GM23338 (cell line): ENCODE results near the gene SLC7A5. TPM values are rescaled to one million over a fixed set of nuclear protein-coding genes. Genes with fewer than 3 reads are reported as not detected.

Source experiments
- ATAC-seq: fragments of 200-7000 bp; cut with Tn5 transposase; 3 replicates; pipeline ENCODE4 v1.9.1; 2020
- DNase-seq: peaks from one replicate; pipeline ENCODE4 v3.0.0-alpha.2; 2015; ENCODE audit warnings: low spot score
- H2AFZ ChIP-seq: fragments of 200-600 bp; sonication (generic); 2 replicates; pipeline ENCODE4 v1.8.0; 2016; ENCODE audit warnings: antibody characterized with exemption, mild to moderate bottlenecking, moderate library complexity
- H3F3A ChIP-seq: fragments of 200-600 bp; sonication (generic); replicated peaks from 2 replicates; pipeline ENCODE4 v1.8.0; 2017; ENCODE audit warnings: antibody characterized with exemption, mixed run types, low read depth
- H3K27ac ChIP-seq: fragments of 200-600 bp; sonication (generic); 2 replicates; pipeline ENCODE4 v1.6.1; 2016; ENCODE audit warnings: low read depth
- H3K27me3 ChIP-seq: fragments of 200-600 bp; sonication (generic); 2 replicates; pipeline ENCODE4 v1.8.0; 2016; ENCODE audit warnings: mild to moderate bottlenecking, mixed run types, moderate library complexity; ENCODE audit not compliant: insufficient read depth
- H3K36me3 ChIP-seq: fragments of 200-600 bp; sonication (generic); 2 replicates; pipeline ENCODE4 v1.8.0; 2016; ENCODE audit warnings: mild to moderate bottlenecking; ENCODE audit not compliant: insufficient read depth
- H3K4me1 ChIP-seq: fragments of 200-600 bp; sonication (generic); 2 replicates; pipeline ENCODE4 v1.8.0; 2016; ENCODE audit warnings: mild to moderate bottlenecking, moderate library complexity; ENCODE audit not compliant: insufficient read depth
- H3K4me2 ChIP-seq: fragments of 200-600 bp; sonication (generic); 2 replicates; pipeline ENCODE4 v1.7.1; 2017; ENCODE audit warnings: mixed run types
- H3K4me3 ChIP-seq: fragments of 200-600 bp; sonication (generic); 2 replicates; pipeline ENCODE4 v1.6.1; 2016; ENCODE audit warnings: mixed run types
- H3K79me2 ChIP-seq: fragments of 200-600 bp; sonication (generic); replicated peaks from 2 replicates; pipeline ENCODE4 v1.8.0; 2017; ENCODE audit warnings: mild to moderate bottlenecking; ENCODE audit not compliant: insufficient read depth
- H3K9me2 ChIP-seq: fragments of 200-600 bp; sonication (generic); 2 replicates; pipeline ENCODE4 v1.8.0; 2017; ENCODE audit not compliant: insufficient read depth
- H4K20me1 ChIP-seq: fragments of 200-600 bp; sonication (generic); replicated peaks from 2 replicates; pipeline ENCODE4 v1.8.0; 2017; ENCODE audit warnings: mild to moderate bottlenecking; ENCODE audit not compliant: insufficient read depth
- H3K27ac Mint-ChIP-seq: 2 replicates; pipeline ENCODE4 v1.8.0; 2020; ENCODE audit warnings: inconsistent platforms, mild to moderate bottlenecking, moderate library complexity, mixed read lengths
- H3K27me3 Mint-ChIP-seq: 3 replicates; pipeline ENCODE4 v1.8.0; 2022; ENCODE audit warnings: low read depth, mild to moderate bottlenecking, moderate library complexity, mixed read lengths, inconsistent platforms; ENCODE audit not compliant: insufficient read depth, poor library complexity
- H3K36me3 Mint-ChIP-seq: 3 replicates; pipeline ENCODE4 v1.8.0; 2021; ENCODE audit warnings: low read depth, mild to moderate bottlenecking, inconsistent platforms, moderate library complexity, mixed read lengths
- H3K4me1 Mint-ChIP-seq: 3 replicates; pipeline ENCODE4 v1.8.0; 2020; ENCODE audit warnings: mild to moderate bottlenecking, inconsistent platforms, mixed read lengths
- H3K4me3 Mint-ChIP-seq: 3 replicates; pipeline ENCODE4 v1.8.0; 2021; ENCODE audit warnings: moderate library complexity, mild to moderate bottlenecking, inconsistent platforms, mixed read lengths
- H3K9me3 Mint-ChIP-seq: 3 replicates; pipeline ENCODE4 v1.8.0; 2020; ENCODE audit warnings: moderate library complexity, mild to moderate bottlenecking, inconsistent platforms, mixed read lengths
- CREB1 ChIP-seq: fragments of 250-450 bp; sonication (Bioruptor Pico); IDR thresholded peaks from 2 replicates; pipeline ENCODE4 v1.5.0; 2020; ENCODE audit warnings: low read depth, mild to moderate bottlenecking, moderate library complexity
- ETS1 ChIP-seq: IDR thresholded peaks from 2 replicates; pipeline ENCODE4 v1.6.1; 2016; ENCODE audit warnings: antibody characterized with exemption
- EZH2 ChIP-seq: fragments of 200-600 bp; sonication (generic); IDR thresholded peaks from one replicate; pipeline ENCODE4 v1.8.0; 2017; ENCODE audit warnings: antibody characterized with exemption, mild to moderate bottlenecking, low read depth; ENCODE audit not compliant: unreplicated experiment
- EZH2phosphoT487 ChIP-seq: fragments of 200-600 bp; sonication (generic); IDR thresholded peaks from one replicate; pipeline ENCODE4 v1.8.1; 2018; ENCODE audit warnings: antibody characterized with exemption; ENCODE audit not compliant: unreplicated experiment
- JUNB ChIP-seq: IDR thresholded peaks from one replicate; pipeline ENCODE4 v1.6.1; 2016; ENCODE audit warnings: antibody characterized with exemption; ENCODE audit not compliant: unreplicated experiment
- NANOG ChIP-seq: IDR thresholded peaks from 2 replicates; pipeline ENCODE4 v1.6.1; 2016; ENCODE audit warnings: antibody characterized with exemption, borderline replicate concordance
- POLR2AphosphoS5 ChIP-seq: IDR thresholded peaks from 2 replicates; pipeline ENCODE4 v1.6.1; 2016; ENCODE audit warnings: antibody characterized with exemption, low read depth
- REST ChIP-seq: IDR thresholded peaks from one replicate; pipeline ENCODE4 v1.6.1; 2018; ENCODE audit warnings: antibody characterized with exemption; ENCODE audit not compliant: unreplicated experiment
- STAT1 ChIP-seq: IDR thresholded peaks from one replicate; pipeline ENCODE4 v1.6.1; 2016; ENCODE audit warnings: antibody characterized with exemption; ENCODE audit not compliant: unreplicated experiment
- ZNF114 ChIP-seq: fragments of 250-450 bp; sonication (Bioruptor Pico); IDR thresholded peaks from 2 replicates; pipeline ENCODE4 v1.5.0; 2020; ENCODE audit warnings: mild to moderate bottlenecking, moderate library complexity
- ZNF331 ChIP-seq: fragments of 250-450 bp; sonication (Bioruptor Pico); IDR thresholded peaks from 2 replicates; pipeline ENCODE4 v1.5.0; 2020; ENCODE audit warnings: low read depth, mild to moderate bottlenecking, moderate library complexity
- ZNF462 ChIP-seq: fragments of 250-450 bp; sonication (Bioruptor Pico); IDR thresholded peaks from 2 replicates; pipeline ENCODE4 v1.5.0; 2020; ENCODE audit warnings: mild to moderate bottlenecking, moderate library complexity
- polyA plus RNA-seq: library from polyadenylated mRNA; unstranded; fragments of >200 nt; fragmentation: Nextera tagmentation; extraction: Ambion mirVana; gene quantifications from 2 replicates; pipeline ENCODE4 v1.2.1, GENCODE V29; 2016
- total RNA-seq: library from RNA; depleted of rRNA; stranded (reverse); fragments of >200 nt; shearing (Covaris generic); gene quantifications from 2 replicates; pipeline ENCODE4 v1.2.3, GENCODE V29; 2014

Gene SLC7A5
- total and polyA plus RNA-seq, 2 experiments from 2014 or later: 107 to 386 TPM

- no peak for TF ChIP-seq POLR2AphosphoS5
Observed at GRCh38 chr16:87840271-87840978, 28.9 kb downstream of the SLC7A5 start (continued).

- Histone ChIP-seq H4K20me1 (peaks cover 17% of the 10 kb centered on the region), H3K4me1 (no peaks in the 10 kb centered on the region; the same call in 1 of the 2 replicates), H3F3A (peaks cover 7% of the 10 kb centered on the region; the same call in 1 of the 2 replicates), H3K4me3 (no peak overlapping the region), H3K27ac (peak overlapping the region; percentile 72; the same call in 1 of the 2 replicates), H3K27me3 (no peaks in the 10 kb centered on the region), H3K9me2 (no peaks in the 10 kb centered on the region), H3K4me2 (no peak overlapping the region), H3K79me2 (peaks cover 37% of the 10 kb centered on the region), H3K36me3 (peaks cover 33% of the 10 kb centered on the region), H2AFZ (no peak overlapping the region)
- Mint-ChIP-seq H3K36me3 (peaks cover 69% of the 10 kb centered on the region), H3K4me3 (no peak overlapping the region), H3K27me3 (peaks cover 7% of the 10 kb centered on the region), H3K27ac (no peak overlapping the region), H3K4me1 (peaks cover 17% of the 10 kb centered on the region), H3K9me3 (no peaks in the 10 kb centered on the region)
- no peak for ATAC-seq
- no peak for DNase-seq
- TF ChIP-seq STAT1: no peak
- no peak for TF ChIP-seq POLR2AphosphoS5
- TF ChIP-seq ETS1: no peak
- no peak for TF ChIP-seq JUNB
- TF ChIP-seq ZNF462 (CRISPR knock-in tag): no peak
- no peak for TF ChIP-seq ZNF114 (CRISPR knock-in tag)
- TF ChIP-seq REST: no peak
- no peak for TF ChIP-seq NANOG
- no peak for TF ChIP-seq EZH2
- TF ChIP-seq CREB1: no peak
- TF ChIP-seq EZH2phosphoT487: no peak
- TF ChIP-seq ZNF331 (CRISPR knock-in tag): no peak
Observed at GRCh38 chr16:87839542-87840270, 29.6 kb downstream of the SLC7A5 start.
